WTC11 (cell line): ENCODE data around the gene GNAI3.

Source experiments
- CREB1 ChIP-seq: sonication (generic); formaldehyde crosslinking; IDR thresholded peaks from 2 replicates; pipeline ENCODE4 v1.8.0; 2023; ENCODE audit warnings: mild to moderate bottlenecking, missing genetic modification reagents
- CTCF ChIP-seq: fragments of 200-600 bp; IDR thresholded peaks from 2 replicates; pipeline ENCODE4 v1.8.0; 2022; ENCODE audit warnings: antibody characterized with exemption
- SMAD4 ChIP-seq: sonication (generic); formaldehyde crosslinking; IDR thresholded peaks from 2 replicates; pipeline ENCODE4 v1.8.0; 2022; ENCODE audit warnings: mild to moderate bottlenecking, missing genetic modification reagents
- USF2 ChIP-seq: sonication (generic); formaldehyde crosslinking; IDR thresholded peaks from 2 replicates; pipeline ENCODE4 v1.8.1; 2023; ENCODE audit warnings: mild to moderate bottlenecking, missing genetic modification reagents, moderate library complexity
- ZBTB21 ChIP-seq: sonication (generic); formaldehyde crosslinking; IDR thresholded peaks from 2 replicates; pipeline ENCODE4 v1.8.1; 2023; ENCODE audit warnings: mild to moderate bottlenecking, missing genetic modification reagents, borderline replicate concordance

- TF ChIP-seq ZBTB21 (CRISPR knock-in tag) (no peak), CTCF (no peak), SMAD4 (no peak), CREB1 (CRISPR knock-in tag) (no peak), USF2 (CRISPR knock-in tag) (no peak)
These were observed 49.7 kb downstream of the GNAI3 start for GRCh38 chr1:109598156-109598555.
